Lower leg skin (tissue), 4 donors: ENCODE results near the gene CCDC51. TPM values are rescaled to one million over a fixed set of nuclear protein-coding genes. Genes with fewer than 3 reads are reported as not detected.

Experiments
- DNase-seq, 2 donors: peaks; one replicate each; pipeline ENCODE4 v3.0.0-alpha.2; 2019; ENCODE audit warnings: low spot score in 2 of 2
- H3K4me3 ChIP-seq: fragments of 200-600 bp; sonication (generic); 2 replicates; pipeline ENCODE4 v1.5.1; 2017; ENCODE audit warnings: mild to moderate bottlenecking, low read depth; ENCODE audit not compliant: poor library complexity, severe bottlenecking
- POLR2A ChIP-seq, 2 donors: fragments of 450-650 bp; IDR thresholded peaks; one replicate each; pipeline ENCODE4 v1.6.1; 2016 to 2017; ENCODE audit warnings: antibody characterized with exemption in 2 of 2, mild to moderate bottlenecking in 1 of 2, moderate library complexity in 1 of 2
- WGBS, 2 donors: methylation state at CpG; one replicate each; pipeline ENCODE4 v1.1.5; 2018; 5-methylcytosine and 5-hydroxymethylcytosine counted together
- intact Hi-C: fragments of 100-400 bp; cut with DNase I; formaldehyde crosslinking; loops from one replicate; pipeline ENCODE4 v1.15.0; 2023; ENCODE audit warnings: low total_unique reads
- total RNA-seq, 4 donors: library from RNA; depleted of rRNA; stranded (reverse); fragments of >200 nt; gene quantifications; one replicate each; pipeline ENCODE4 v1.1.0, GENCODE V29; 2016
- TF ChIP-seq, protein P1 (sequence below), 3 donors: fragments of 450-650 bp; IDR thresholded peaks; one replicate each; pipeline ENCODE4 v1.5.1; 2016; ENCODE audit warnings: antibody characterized with exemption in 3 of 3, mild to moderate bottlenecking in 3 of 3, moderate library complexity in 2 of 3

Gene CCDC51
- total RNA-seq, 4 donors from 2014 or later = 6.7 to 17.1 (median 11.6) TPM

DNA sequence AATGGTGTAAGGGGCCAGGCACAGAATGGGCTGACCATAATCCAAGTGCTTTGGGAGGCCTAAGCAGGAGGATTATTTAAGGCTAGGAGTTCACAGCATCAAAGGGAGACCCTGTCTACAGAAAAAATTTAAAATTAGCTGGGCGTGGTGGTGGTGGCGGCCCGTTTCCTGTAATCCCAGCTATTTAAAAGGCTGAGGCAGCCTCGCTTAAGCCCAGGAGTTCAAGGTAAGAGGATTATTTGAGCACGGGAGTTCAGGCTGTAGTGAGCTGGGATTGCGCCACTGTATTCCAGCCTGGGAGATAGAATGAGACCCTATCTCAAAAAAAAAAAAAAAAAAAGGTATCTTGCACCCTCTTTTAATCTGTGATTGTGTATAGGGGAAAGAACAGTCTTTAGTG lies 2.0 kb upstream of the CCDC51 start:
- intact Hi-C loops = loop anchor here (10.0 kb wide), 1 partner anchor 113 kb away; the partner anchor contains the start of gene PFKFB4
- WGBS, 2 donors = 76 to 79% methylated on average over 6 of the region's 6 CpGs
- no peak for DNase-seq
- H3K4me3 ChIP-seq = no peak overlapping the region
- TF ChIP-seq POLR2A (IDR thresholded peaks at IDR 0.05) = no peak
- TF ChIP-seq, protein P1, sequence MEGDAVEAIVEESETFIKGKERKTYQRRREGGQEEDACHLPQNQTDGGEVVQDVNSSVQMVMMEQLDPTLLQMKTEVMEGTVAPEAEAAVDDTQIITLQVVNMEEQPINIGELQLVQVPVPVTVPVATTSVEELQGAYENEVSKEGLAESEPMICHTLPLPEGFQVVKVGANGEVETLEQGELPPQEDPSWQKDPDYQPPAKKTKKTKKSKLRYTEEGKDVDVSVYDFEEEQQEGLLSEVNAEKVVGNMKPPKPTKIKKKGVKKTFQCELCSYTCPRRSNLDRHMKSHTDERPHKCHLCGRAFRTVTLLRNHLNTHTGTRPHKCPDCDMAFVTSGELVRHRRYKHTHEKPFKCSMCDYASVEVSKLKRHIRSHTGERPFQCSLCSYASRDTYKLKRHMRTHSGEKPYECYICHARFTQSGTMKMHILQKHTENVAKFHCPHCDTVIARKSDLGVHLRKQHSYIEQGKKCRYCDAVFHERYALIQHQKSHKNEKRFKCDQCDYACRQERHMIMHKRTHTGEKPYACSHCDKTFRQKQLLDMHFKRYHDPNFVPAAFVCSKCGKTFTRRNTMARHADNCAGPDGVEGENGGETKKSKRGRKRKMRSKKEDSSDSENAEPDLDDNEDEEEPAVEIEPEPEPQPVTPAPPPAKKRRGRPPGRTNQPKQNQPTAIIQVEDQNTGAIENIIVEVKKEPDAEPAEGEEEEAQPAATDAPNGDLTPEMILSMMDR (IDR thresholded peaks at IDR 0.05) = no peak

DNA sequence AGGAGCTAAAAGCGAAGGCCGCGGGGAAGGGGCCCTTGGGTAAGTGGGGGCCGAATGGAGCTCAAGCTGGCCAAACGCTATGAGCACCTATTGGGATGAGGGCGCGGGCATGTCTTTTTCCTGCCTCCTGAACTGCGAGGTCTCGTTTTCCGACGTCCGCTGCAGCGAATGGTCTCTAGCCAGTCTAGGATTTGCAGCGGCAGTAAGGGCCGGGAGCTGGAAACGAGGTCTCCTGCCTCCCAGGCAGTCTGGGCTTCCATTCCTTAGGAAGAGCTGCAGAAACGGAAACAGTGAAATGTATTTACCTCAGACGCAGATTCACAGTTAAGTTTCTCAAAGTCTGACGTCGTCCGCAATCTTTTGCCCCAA lies 655 bp upstream of the CCDC51 start:
- intact Hi-C loops = loop anchor here (10.0 kb wide), 1 partner anchor 114 kb away; the partner anchor contains the start of gene PFKFB4
- 1% methylated on average over 21 of the region's 21 CpGs for WGBS, 2 donors
- TF ChIP-seq, protein P1 (IDR thresholded peaks at IDR 0.05) = no peak
- no peak for TF ChIP-seq POLR2A (IDR thresholded peaks at IDR 0.05)
- no peak for DNase-seq
- peak overlapping the region; percentile 60 for H3K4me3 ChIP-seq

DNA sequence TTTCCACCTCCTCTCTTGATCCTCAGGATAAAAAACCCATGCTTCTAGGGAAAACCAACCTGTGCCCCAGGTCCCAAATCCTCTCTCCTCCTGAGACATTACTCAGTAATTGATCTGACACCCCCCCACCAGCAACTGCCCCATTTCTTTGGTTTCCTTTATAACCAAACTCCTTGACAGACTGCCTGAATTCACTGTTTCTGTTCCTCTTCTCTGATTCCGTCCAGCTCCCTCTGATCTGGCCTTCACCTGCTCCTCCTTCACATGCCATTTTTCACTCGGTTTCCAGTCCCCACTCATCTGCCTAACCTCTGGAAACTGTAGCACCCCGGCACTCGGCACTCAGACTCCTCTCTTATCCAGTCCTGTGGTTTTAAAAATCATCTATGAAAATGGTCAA lies 2.1 kb downstream of the CCDC51 start:
- no peak for DNase-seq
- no peak overlapping the region for H3K4me3 ChIP-seq
- intact Hi-C loops = loop anchor here (2.0 kb wide), 1 partner anchor 37 kb away; no protein-coding TSS in a partner anchor
- TF ChIP-seq POLR2A (IDR thresholded peaks at IDR 0.05) = no peak
- TF ChIP-seq, protein P1 (IDR thresholded peaks at IDR 0.05) = no peak
- WGBS, 2 donors = 84 to 86% methylated on average over 4 of the region's 4 CpGs

DNA sequence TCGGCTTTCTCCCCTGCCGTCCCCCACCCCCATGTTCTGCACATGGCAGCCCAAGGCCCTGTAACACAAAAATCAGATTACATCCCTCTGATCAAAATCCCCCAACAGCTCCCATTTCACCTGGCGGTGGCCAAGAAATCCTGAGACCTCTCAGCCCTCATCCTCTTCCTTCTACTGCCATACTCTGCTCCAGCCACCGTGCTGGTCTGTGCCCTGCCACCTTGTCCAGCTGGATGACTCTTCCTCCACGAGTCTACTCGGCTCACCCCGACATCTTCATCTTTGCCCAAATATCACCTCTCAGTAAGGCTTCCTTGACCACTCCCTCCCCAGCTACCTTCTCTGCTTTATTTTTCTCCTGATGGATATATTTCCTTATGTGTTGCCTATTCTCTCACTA lies 3.1 kb downstream of the CCDC51 start:
- H3K4me3 ChIP-seq = no peak overlapping the region
- peak in 1 of 2 donors; percentile 76 for DNase-seq
- TF ChIP-seq, protein P1 (IDR thresholded peaks at IDR 0.05) = no peak
- no peak for TF ChIP-seq POLR2A (IDR thresholded peaks at IDR 0.05)
- WGBS, 2 donors = 87% methylated on average over 7 of the region's 7 CpGs
- intact Hi-C loops = loop anchor here (2.0 kb wide), 1 partner anchor 36 kb away; no protein-coding TSS in a partner anchor

DNA sequence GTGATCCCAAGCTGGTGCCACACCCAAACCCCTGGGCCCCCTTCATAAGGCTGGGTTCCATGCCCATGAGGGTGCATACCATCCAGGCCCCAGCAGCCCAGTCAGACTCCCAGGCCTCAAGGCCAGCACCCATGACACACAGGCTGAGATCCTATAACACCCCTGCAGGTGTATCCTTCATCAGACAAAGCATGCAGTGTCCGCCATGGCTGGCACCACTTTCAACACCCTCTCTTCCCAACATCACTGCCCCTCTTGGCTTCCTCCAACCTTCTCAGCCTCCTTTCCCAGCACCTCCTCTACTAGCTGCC lies 3.5 kb downstream of the CCDC51 start:
- peak in 1 of 2 donors; percentile 84 for DNase-seq
- no peak for TF ChIP-seq POLR2A (IDR thresholded peaks at IDR 0.05)
- TF ChIP-seq, protein P1 (IDR thresholded peaks at IDR 0.05) = no peak
- intact Hi-C loops = loop anchor here (2.0 kb wide), 1 partner anchor 36 kb away; no protein-coding TSS in a partner anchor
- WGBS, 2 donors = 0% methylated on average over 1 of the region's 1 CpG
- H3K4me3 ChIP-seq = no peak overlapping the region
